GM18868 (cell line): ENCODE data around the gene TCAIM.
"Not testable (repeated sequence)": the region's sequence is repeated elsewhere in the genome, so short reads cannot be mapped to it uniquely, and the experiment has no call there.

Source experiments
- ATAC-seq: cut with Tn5 transposase; IDR thresholded peaks from one replicate; pipeline ENCODE4 v1.9.1; 2021; ENCODE audit warnings: mild to moderate bottlenecking, moderate library complexity; ENCODE audit not compliant: unreplicated experiment

The TCAIM gene

GRCh38 chr3:44342176-44342790 lies 3.7 kb downstream of the TCAIM start:
- ATAC-seq, result no peak

GRCh38 chr3:44343421-44343820 lies 4.9 kb downstream of the TCAIM start:
- no peak for ATAC-seq

- ATAC-seq, result not testable (repeated sequence)
Observed at GRCh38 chr3:44346590-44346989, 8.0 kb downstream of the TCAIM start.

GRCh38 chr3:44348993-44349392 lies 10.4 kb downstream of the TCAIM start:
- no peak for ATAC-seq

GRCh38 chr3:44353355-44353924 lies 14.9 kb downstream of the TCAIM start:
- ATAC-seq, result no peak

- ATAC-seq, result no peak
Observed at GRCh38 chr3:44355362-44356033, 16.9 kb downstream of the TCAIM start.

- ATAC-seq, result no peak
Observed at GRCh38 chr3:44359146-44359751, 20.7 kb downstream of the TCAIM start.

GRCh38 chr3:44363591-44363990 lies 25.0 kb downstream of the TCAIM start:
- ATAC-seq, result no peak

GRCh38 chr3:44365952-44366351 lies 27.4 kb downstream of the TCAIM start:
- ATAC-seq, result no peak

- ATAC-seq, result no peak
Observed at GRCh38 chr3:44375450-44375849, 36.9 kb downstream of the TCAIM start.

GRCh38 chr3:44387404-44387803 lies 48.8 kb downstream of the TCAIM start:
- no peak for ATAC-seq

GRCh38 chr3:44392489-44392888 lies 53.9 kb downstream of the TCAIM start:
- no peak for ATAC-seq

- ATAC-seq, result no peak
Observed at GRCh38 chr3:44395714-44396113, 57.1 kb downstream of the TCAIM start.

- ATAC-seq, result no peak
Observed at GRCh38 chr3:44396200-44397171, 57.9 kb downstream of the TCAIM start.

GRCh38 chr3:44398271-44398670 lies 59.7 kb downstream of the TCAIM start:
- ATAC-seq, result not testable (repeated sequence)

- ATAC-seq, result no peak
Observed at GRCh38 chr3:44398853-44399252, 60.3 kb downstream of the TCAIM start.

- no peak for ATAC-seq
Observed at GRCh38 chr3:44400771-44401170, 62.2 kb downstream of the TCAIM start.

GRCh38 chr3:44402548-44402947 lies 64.0 kb downstream of the TCAIM start:
- no peak for ATAC-seq

GRCh38 chr3:44409640-44410410 lies 71.3 kb downstream of the TCAIM start:
- no peak for ATAC-seq

GRCh38 chr3:44411031-44411645 lies 72.6 kb downstream of the TCAIM start:
- no peak for ATAC-seq
